ENCODE data around the gene SNX32. TPM values are rescaled to one million over a fixed set of nuclear protein-coding genes. Genes with fewer than 3 reads are reported as not detected.

SNX32 gene
- total and polyA plus RNA-seq, 9 of the 15 experiments (the other 6 are each of a cell fraction or from before 2014, with no cell fraction given) = 0.03 TPM; not detected in 7

- peak; percentile 36; the same call in 1 of the 2 replicates for TF ChIP-seq MGA (IDR thresholded peaks at IDR 0.05)
- no peak for TF ChIP-seq ZKSCAN1 (IDR thresholded peaks at IDR 0.05; ENCODE audit: low read depth, low read length)
- no peak for TF ChIP-seq THRA (IDR thresholded peaks at IDR 0.05)
- TF ChIP-seq RAD51 (IDR thresholded peaks at IDR 0.05; ENCODE audit: borderline replicate concordance, low read depth) = no peak
- no peak for TF ChIP-seq COPS2 (conservative IDR thresholded peaks at IDR 0.05)
- no peak for TF ChIP-seq ZNF507 (tag; conservative IDR thresholded peaks at IDR 0.05)
- TF ChIP-seq POLR2AphosphoS5 (IDR thresholded peaks at IDR 0.05; ENCODE audit: control insufficient read depth, insufficient read depth, low read depth, low read length) = no peak
- TF ChIP-seq SMAD2 (IDR thresholded peaks at IDR 0.05; ENCODE audit: low read depth, low read length) = no peak
- no peak for TF ChIP-seq NRF1 (conservative IDR thresholded peaks at IDR 0.05 in 1 of 2, IDR thresholded peaks at IDR 0.05 in 1 of 2)
- TF ChIP-seq NFE2L1 (tag; IDR thresholded peaks at IDR 0.05; ENCODE audit: borderline replicate concordance, low read depth) = no peak
- TF ChIP-seq MBD1 (CRISPR knock-in tag; IDR thresholded peaks at IDR 0.05) = no peak
Observed at GRCh38 chr11:65817835-65818680, 15.7 kb upstream of the SNX32 start (continued).
